SH-SY5Y (cell line): ENCODE measurements around the gene FITM1.
A peak's percentile ranks its signal among the peaks of the same experiment; 100 is the strongest.

Source experiments
- GATA2 ChIP-seq: IDR thresholded peaks from 2 replicates; pipeline ENCODE4 v1.6.1; 2011; ENCODE audit warnings: mild to moderate bottlenecking, low read depth, low read length
- GATA3 ChIP-seq: IDR thresholded peaks from 2 replicates; pipeline ENCODE4 v1.6.1; 2011; ENCODE audit warnings: low read depth, mild to moderate bottlenecking, low read length, moderate library complexity

FITM1 gene

GRCh38 chr14:24093207-24093900 is 37.1 kb upstream of the FITM1 start:
- no peak for TF ChIP-seq GATA3
- TF ChIP-seq GATA2: no peak

- TF ChIP-seq GATA2 (peak; percentile 76), GATA3 (no peak)
Observed at GRCh38 chr14:24093901-24094840, 36.3 kb upstream of the FITM1 start, which contains the start of gene PCK2. Gene PCK2 (plus strand): TSS chr14:24094311. CDS start chr14:24094406, 95 bp downstream.

- TF ChIP-seq GATA3 (no peak), GATA2 (no peak)
Observed at GRCh38 chr14:24094841-24095270, 35.6 kb upstream of the FITM1 start.

GRCh38 chr14:24095271-24096068 is 35.0 kb upstream of the FITM1 start:
- TF ChIP-seq GATA3 (no peak), GATA2 (no peak)

- TF ChIP-seq GATA2 (no peak), GATA3 (no peak)
Observed at GRCh38 chr14:24096545-24097181, 33.8 kb upstream of the FITM1 start.

- TF ChIP-seq GATA2: no peak
- no peak for TF ChIP-seq GATA3
Observed at GRCh38 chr14:24098229-24098926, 32.1 kb upstream of the FITM1 start.

GRCh38 chr14:24098927-24099813 is 31.3 kb upstream of the FITM1 start:
- no peak for TF ChIP-seq GATA2

- TF ChIP-seq GATA2: no peak
- TF ChIP-seq GATA3: no peak
Observed at GRCh38 chr14:24100197-24100981, 30.1 kb upstream of the FITM1 start.

GRCh38 chr14:24100982-24101494 is 29.4 kb upstream of the FITM1 start:
- TF ChIP-seq GATA2: no peak
- TF ChIP-seq GATA3: no peak

- TF ChIP-seq GATA2: no peak
- TF ChIP-seq GATA3: no peak
Observed at GRCh38 chr14:24102357-24103048, 28.0 kb upstream of the FITM1 start.

GRCh38 chr14:24103451-24103850 is 27.0 kb upstream of the FITM1 start:
- TF ChIP-seq GATA3 (no peak), GATA2 (no peak)
